GM12878 (cell line): ENCODE results near the gene AKAP12. TPM values are rescaled to one million over a fixed set of nuclear protein-coding genes. Genes with fewer than 3 reads are reported as not detected.
"Not testable (repeated sequence)": the region's sequence is repeated elsewhere in the genome, so short reads cannot be mapped to it uniquely, and the experiment has no call there.

Source experiments
- ATAC-seq: fragments of 200-7000 bp; cut with Tn5 transposase; 3 replicates; pipeline ENCODE4 v1.9.1; 2020; ENCODE audit warnings: mild to moderate bottlenecking, moderate library complexity
- BruUV-seq: library from RNA; stranded (reverse); fragments of 400-500 nt; replicated peaks from 2 replicates; lab custom pipeline; 2021; lab: Mats Ljungman, UMichigan
- CTCF ChIA-PET: fragments of 300-600 bp; sonication (Branson Sonifier 250); formaldehyde crosslinking; extraction: SDS; loops from one replicate; lab custom pipeline; 2021; ENCODE audit warnings: inconsistent platforms; lab: Yijun Ruan, JAX
- POLR2A ChIA-PET: fragments of 350-600 bp; formaldehyde crosslinking; extraction: SDS; loops from one replicate; lab custom pipeline; 2021; ENCODE audit warnings: inconsistent platforms; lab: Charles Lee
- RAD21 ChIA-PET: fragments of 300-600 bp; sonication (Branson Sonifier 250); formaldehyde crosslinking; loops from one replicate; lab custom pipeline; 2023; ENCODE audit warnings: antibody characterized with exemption; ENCODE audit not compliant: unreplicated experiment; lab: Charles Lee
- SMC1A ChIA-PET: fragments of 300-600 bp; sonication (Branson Sonifier 250); formaldehyde crosslinking; loops from one replicate; lab custom pipeline; 2023; ENCODE audit not compliant: unreplicated experiment, uncharacterized antibody; lab: Charles Lee
- DNase-seq: peaks from one replicate; pipeline ENCODE4 v3.0.0-alpha.2; 2011; ENCODE audit warnings: low read depth, low spot score
- FAIRE-seq: peaks from 3 replicates; lab custom pipeline; 2011; peaks lifted over from hg19 to GRCh38; lab: Jason Lieb, UNC
- H2AFZ ChIP-seq: 2 replicates; pipeline ENCODE4 v1.6.0; 2011; ENCODE audit warnings: low read depth, low read length, control low read depth; ENCODE audit not compliant: control insufficient read depth
- H3K27ac ChIP-seq: 2 replicates; pipeline ENCODE4 v1.5.1; 2011; ENCODE audit warnings: control low read depth; ENCODE audit not compliant: control insufficient read depth, insufficient read depth
- H3K27me3 ChIP-seq, 2 experiments: replicated peaks in 1 of 2; 2 replicates each; pipeline versions ENCODE4 v1.6.0 to v1.6.1; 2011; ENCODE audit warnings: low read length in 1 of 2; ENCODE audit not compliant: control insufficient read depth in 2 of 2, insufficient read depth in 2 of 2
- H3K36me3 ChIP-seq, 2 experiments: 2 replicates each; pipeline ENCODE4 v1.5.1; 2011; ENCODE audit warnings: low read length in 1 of 2; ENCODE audit not compliant: control insufficient read depth in 2 of 2, insufficient read depth in 2 of 2
- H3K4me1 ChIP-seq: 2 replicates; pipeline ENCODE4 v1.6.1; 2011; ENCODE audit warnings: mild to moderate bottlenecking, low read length, moderate library complexity, mixed read lengths; ENCODE audit not compliant: control insufficient read depth, insufficient read depth
- H3K4me2 ChIP-seq: 2 replicates; pipeline ENCODE4 v1.6.0; 2011; ENCODE audit warnings: control low read depth; ENCODE audit not compliant: control insufficient read depth, insufficient read depth
- H3K4me3 ChIP-seq: fragments of 200-600 bp; sonication (generic); 2 replicates; pipeline ENCODE4 v1.5.1; 2016
- H3K79me2 ChIP-seq: 2 replicates; pipeline ENCODE4 v1.6.0; 2011; ENCODE audit warnings: low read length; ENCODE audit not compliant: control insufficient read depth, insufficient read depth
- H3K9ac ChIP-seq: 2 replicates; pipeline ENCODE4 v1.8.0; 2011; ENCODE audit warnings: low read length, control low read depth, mixed read lengths; ENCODE audit not compliant: control insufficient read depth, insufficient read depth
- H3K9me3 ChIP-seq: replicated peaks from 3 replicates; pipeline ENCODE4 v1.5.1; 2011; ENCODE audit warnings: mild to moderate bottlenecking, low read length; ENCODE audit not compliant: control insufficient read depth, insufficient read depth
- H4K20me1 ChIP-seq: 2 replicates; pipeline ENCODE4 v1.6.0; 2011; ENCODE audit not compliant: control insufficient read depth, insufficient read depth
- SMAD1 ChIP-seq: fragments of 450-650 bp; IDR thresholded peaks from 2 replicates; pipeline ENCODE4 v1.6.1; 2018; ENCODE audit warnings: mild to moderate bottlenecking, low read depth; ENCODE audit not compliant: partially characterized antibody
- SREBF1 ChIP-seq: IDR thresholded peaks from 2 replicates; pipeline ENCODE4 v1.6.1; 2012; ENCODE audit warnings: mild to moderate bottlenecking, low read length
- ZNF384 ChIP-seq: IDR thresholded peaks from 2 replicates; pipeline ENCODE4 v1.6.1; 2012; ENCODE audit warnings: low read depth, mild to moderate bottlenecking, low read length, improper control_type of control experiment, borderline replicate concordance
- WGBS: methylation state at CpG from one replicate; pipeline ENCODE4 v1.1.6; 2016; ENCODE audit warnings: low lambda C conversion rate; ENCODE audit not compliant: insufficient replicate concordance, insufficient coverage; ENCODE audit errors: missing lambda C conversion rate; 5-methylcytosine and 5-hydroxymethylcytosine counted together
- in situ Hi-C: fragments of 300-500 bp; cut with MboI; formaldehyde crosslinking; loops from 9 replicates; pipeline ENCODE4 v1.14.3; 2018; ENCODE audit warnings: mixed read lengths
- intact Hi-C: fragments of 100-400 bp; cut with micrococcal nuclease; formaldehyde crosslinking; loops from one replicate; pipeline ENCODE4 v1.14.2; 2022; ENCODE audit not compliant: unreplicated experiment
- polyA plus RNA-seq, 11 experiments: library from polyadenylated mRNA; depleted of rRNA in 4 of 11; unstranded in 6 of 11; stranded (reverse) in 5 of 11; fragments of >200 nt; fragmentation: Nextera tagmentation in 4 of 11; fragmentation: Illumina TruSeq in 1 of 11; extraction: Ambion mirVana in 4 of 11; extraction: Trizol in 1 of 11; gene quantifications; 1 replicate in 1 of 11; 2 replicates in 10 of 11; pipeline versions ENCODE4 v1.2.1 to v1.2.3, GENCODE V29; 2011 to 2016; ENCODE audit warnings: inconsistent platforms in 2 of 11, missing spikeins in 2 of 11, low read depth in 1 of 11
- total RNA-seq, 4 experiments: library from RNA; depleted of rRNA in 3 of 4; stranded (reverse); fragments of >200 nt in 3 of 4; fragmentation: Illumina TruSeq in 1 of 4; extraction: Trizol in 1 of 4; gene quantifications; 2 replicates each; pipeline versions ENCODE4 v1.2.1 to v1.2.3, GENCODE V29; 2013 to 2021
- TF ChIP-seq, protein P1 (sequence below): IDR thresholded peaks from 2 replicates; pipeline ENCODE4 v1.6.1; 2011; ENCODE audit warnings: borderline replicate concordance, low read depth, mild to moderate bottlenecking, moderate library complexity, mixed read lengths, low read length; ENCODE audit not compliant: insufficient read depth; ENCODE audit errors: extremely low read length

Gene AKAP12
- total and polyA plus RNA-seq, 10 of the 15 experiments (the other 5 are each of a cell fraction or from before 2014, with no cell fraction given) = under 0.01 to 0.72 (median 0.06) TPM; not detected in 4

DNA sequence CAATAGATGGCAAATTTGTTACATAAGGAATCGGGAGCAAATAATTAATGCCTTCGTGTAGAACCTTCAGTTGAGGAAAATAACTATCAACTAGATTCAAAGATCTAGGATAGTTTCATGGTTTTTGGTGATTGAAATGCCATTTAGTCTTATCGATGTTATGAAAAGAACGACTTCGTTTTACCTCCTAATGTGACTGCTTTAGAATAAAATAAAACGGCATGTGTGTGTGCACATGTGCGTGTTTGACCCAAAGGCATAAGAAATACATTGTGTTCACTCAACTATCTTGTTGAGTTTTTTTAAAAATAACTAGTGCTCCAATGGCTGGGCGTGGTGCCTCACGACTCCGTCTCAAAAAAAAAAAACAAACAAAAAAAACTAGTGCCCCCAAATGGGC, 114.0 kb downstream of the AKAP12 start:
- H3K4me1 ChIP-seq = no peaks in the 10 kb centered on the region
- H3K36me3 ChIP-seq = no peaks in the 10 kb centered on the region
- H3K4me2 ChIP-seq = no peak overlapping the region
- FAIRE-seq = no peak
- H3K79me2 ChIP-seq = no peaks in the 10 kb centered on the region
- WGBS = 95% methylated on average over 10 of the region's 10 CpGs
- TF ChIP-seq ZNF384 (no peak), SMAD1 (no peak), SREBF1 (no peak)
- TF ChIP-seq, protein P1, sequence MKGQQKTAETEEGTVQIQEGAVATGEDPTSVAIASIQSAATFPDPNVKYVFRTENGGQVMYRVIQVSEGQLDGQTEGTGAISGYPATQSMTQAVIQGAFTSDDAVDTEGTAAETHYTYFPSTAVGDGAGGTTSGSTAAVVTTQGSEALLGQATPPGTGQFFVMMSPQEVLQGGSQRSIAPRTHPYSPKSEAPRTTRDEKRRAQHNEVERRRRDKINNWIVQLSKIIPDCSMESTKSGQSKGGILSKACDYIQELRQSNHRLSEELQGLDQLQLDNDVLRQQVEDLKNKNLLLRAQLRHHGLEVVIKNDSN = no peak
- H4K20me1 ChIP-seq = no peaks in the 10 kb centered on the region
- no TSS peak for BruUV-seq
- no peak overlapping the region for H3K27ac ChIP-seq
- ChIA-PET SMC1A (no interaction called here), RAD21 (no interaction called here), CTCF (interaction anchor here (0.6 to 1.9 kb wide), 2 partner anchors 340 to 462 kb away, joined by 3 to 4 read pairs; no protein-coding TSS in a partner anchor), POLR2A (no interaction called here)
- no peak overlapping the region for H3K9ac ChIP-seq
- no peak for DNase-seq
- intact Hi-C loops = no loop called here
- no peaks in the 10 kb centered on the region for H3K9me3 ChIP-seq
- H3K4me3 ChIP-seq = no peak overlapping the region
- H3K27me3 ChIP-seq = no peaks in the 10 kb centered on the region
- ATAC-seq = no peak
- H2AFZ ChIP-seq = no peak overlapping the region
- in situ Hi-C loops = no loop called here

DNA sequence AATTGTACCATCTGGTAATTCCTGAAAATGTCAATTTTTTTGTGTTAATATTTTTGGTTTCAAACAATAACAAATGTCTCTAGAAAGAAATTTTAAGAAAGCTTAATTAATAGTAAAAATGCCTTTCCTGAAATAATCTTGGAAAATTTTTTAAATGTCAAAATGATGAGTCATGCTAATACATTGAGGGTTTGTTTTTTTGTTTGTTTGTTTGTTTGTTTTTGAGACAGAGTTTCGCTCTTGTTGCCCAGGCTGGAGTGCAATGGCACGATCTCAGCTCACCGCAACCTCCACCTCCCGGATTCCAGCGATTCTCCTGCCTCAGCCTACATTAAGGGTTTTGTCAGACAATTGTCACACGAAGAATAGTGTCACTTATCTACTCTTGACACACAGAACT, 117.2 kb downstream of the AKAP12 start:
- H3K4me3 ChIP-seq, H2AFZ ChIP-seq, H3K27ac ChIP-seq, H3K27me3 ChIP-seq, intact Hi-C loops, BruUV-seq, H3K79me2 ChIP-seq, H3K9me3 ChIP-seq, H3K36me3 ChIP-seq, H4K20me1 ChIP-seq, H3K4me1 ChIP-seq, H3K9ac ChIP-seq, DNase-seq, FAIRE-seq, in situ Hi-C loops, RAD21 ChIA-PET, ATAC-seq, H3K4me2 ChIP-seq: not testable (repeated sequence)
- CTCF ChIA-PET = interaction anchor here (0.6 to 2.0 kb wide), 6 partner anchors 13 to 1839 kb away, joined by 3 to 10 read pairs (median 4); no protein-coding TSS in a partner anchor
- 99% methylated on average over 6 of the region's 6 CpGs for WGBS
- SMC1A ChIA-PET = interaction anchor here (0.8 to 1.1 kb wide), 3 partner anchors 21 to 81 kb away, joined by 3 to 4 read pairs (median 3); no protein-coding TSS in a partner anchor
- POLR2A ChIA-PET = interaction anchor here (0.5 to 0.6 kb wide), 2 partner anchors 125 to 377 kb away, joined by 3 to 4 read pairs; no protein-coding TSS in a partner anchor
